ENCODE results near the gene SCN1B. TPM values are rescaled to one million over a fixed set of nuclear protein-coding genes. Genes with fewer than 3 reads are reported as not detected.
"Not testable (repeated sequence)": the region's sequence is repeated elsewhere in the genome, so short reads cannot be mapped to it uniquely, and the experiment has no call there.

The SCN1B gene
- total and polyA plus RNA-seq, 4 donors: 5.8 to 24.0 (median 16.7) TPM

DNA sequence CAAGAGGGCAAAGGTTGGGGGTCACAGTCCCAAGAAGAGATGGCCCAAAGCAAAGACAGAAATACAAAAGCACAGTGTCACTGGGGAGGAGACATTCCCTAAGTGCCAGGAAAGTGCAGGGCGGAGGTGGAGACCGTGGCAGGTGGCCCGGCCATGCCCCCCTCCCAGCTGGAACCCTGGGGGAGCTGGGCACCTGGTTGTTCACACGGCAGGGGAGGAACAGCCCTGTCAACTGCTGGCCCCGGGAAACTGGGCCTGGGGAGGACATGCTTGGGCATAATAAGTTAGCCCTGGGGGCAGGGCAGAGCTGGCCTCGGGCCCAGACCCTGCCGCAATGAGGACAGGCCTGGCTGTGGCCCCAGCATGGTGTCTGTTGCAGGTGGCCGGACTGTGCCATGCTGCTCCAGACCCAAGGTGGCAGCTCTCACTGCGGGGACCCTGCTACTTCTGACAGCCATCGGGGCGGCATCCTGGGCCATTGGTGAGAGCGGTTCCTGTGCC lies 18.7 kb downstream of the SCN1B start:
- Histone ChIP-seq H3K27me3 (ENCODE audit: control insufficient read depth, insufficient read depth, low read length) (no peaks in the 10 kb centered on the region), H3K4me1 (ENCODE audit: control insufficient read depth, insufficient read depth, low read length) (peaks cover 9% of the 10 kb centered on the region), H3K36me3 (ENCODE audit: control insufficient read depth, insufficient read depth, low read length) (no peaks in the 10 kb centered on the region), H3K4me3 (ENCODE audit: low read depth, low read length) (no peak overlapping the region), H3K27ac (ENCODE audit: low read depth, low read length) (no peak overlapping the region), H3K9me3 (ENCODE audit: control insufficient read depth, insufficient read depth, low read length) (no peaks in the 10 kb centered on the region)
- peak in 1 of 6 donors; percentile 37 for DNase-seq (ENCODE audit: low read depth in 4 of 6, low spot score in 6 of 6)
- 40% methylated on average over 12 of the region's 12 CpGs for WGBS (ENCODE audit: insufficient coverage)

DNA sequence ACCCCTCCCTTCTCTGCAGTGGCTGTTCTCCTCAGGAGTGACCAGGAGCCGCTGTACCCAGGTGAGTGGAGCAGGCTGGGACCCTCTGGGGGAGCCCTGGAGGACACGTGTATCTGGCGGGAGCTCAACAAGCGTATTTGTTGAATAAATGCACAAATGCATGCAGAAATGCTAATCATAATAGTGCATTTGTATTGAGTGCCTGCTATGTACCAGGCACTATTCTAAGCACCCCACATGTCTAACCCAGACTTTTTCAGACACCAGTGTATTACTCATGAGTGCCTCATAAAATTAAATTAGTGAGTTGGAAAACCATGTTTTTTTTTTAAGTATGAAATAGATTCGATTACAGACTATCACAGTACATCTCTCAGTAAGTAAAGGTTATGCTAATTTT lies 19.2 kb downstream of the SCN1B start:
- no peaks in the 10 kb centered on the region for H3K36me3 ChIP-seq (ENCODE audit: control insufficient read depth, insufficient read depth, low read length)
- H3K4me1 ChIP-seq (ENCODE audit: control insufficient read depth, insufficient read depth, low read length): peaks cover 9% of the 10 kb centered on the region
- 55% methylated on average over 4 of the region's 5 CpGs for WGBS (ENCODE audit: insufficient coverage)
- no peaks in the 10 kb centered on the region for H3K9me3 ChIP-seq (ENCODE audit: control insufficient read depth, insufficient read depth, low read length)
- no peak overlapping the region for H3K27ac ChIP-seq (ENCODE audit: low read depth, low read length)
- no peak for DNase-seq (ENCODE audit: low read depth in 4 of 6, low spot score in 6 of 6)
- no peaks in the 10 kb centered on the region for H3K27me3 ChIP-seq (ENCODE audit: control insufficient read depth, insufficient read depth, low read length)
- no peak overlapping the region for H3K4me3 ChIP-seq (ENCODE audit: low read depth, low read length)

DNA sequence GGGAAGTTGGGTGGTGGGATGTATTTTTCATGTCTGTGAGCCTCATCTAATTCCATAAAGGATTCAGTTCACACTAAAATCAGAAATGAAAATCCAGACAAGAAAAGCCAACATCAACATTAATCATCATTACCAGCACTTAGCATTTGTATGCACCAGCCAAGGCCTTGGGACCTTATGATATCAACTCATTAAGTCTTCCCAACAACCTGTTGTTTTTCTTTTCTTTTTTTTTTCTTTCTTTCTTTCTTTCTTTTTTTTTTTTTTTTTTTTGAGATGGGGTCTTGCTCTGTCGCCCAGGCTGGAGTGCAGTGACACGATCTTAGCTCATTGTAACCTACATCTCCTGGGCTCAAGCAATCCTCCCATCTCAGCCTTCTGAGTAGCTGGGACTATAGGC lies 20.4 kb downstream of the SCN1B start:
- not testable (repeated sequence) for DNase-seq (ENCODE audit: low read depth in 4 of 6, low spot score in 6 of 6); H3K27me3 ChIP-seq (ENCODE audit: control insufficient read depth, insufficient read depth, low read length); H3K27ac ChIP-seq (ENCODE audit: low read depth, low read length); H3K4me1 ChIP-seq (ENCODE audit: control insufficient read depth, insufficient read depth, low read length); H3K4me3 ChIP-seq (ENCODE audit: low read depth, low read length); H3K36me3 ChIP-seq (ENCODE audit: control insufficient read depth, insufficient read depth, low read length); H3K9me3 ChIP-seq (ENCODE audit: control insufficient read depth, insufficient read depth, low read length)
- WGBS (ENCODE audit: insufficient coverage): no CpG with 5 or more reads among the region's 2 CpGs

DNA sequence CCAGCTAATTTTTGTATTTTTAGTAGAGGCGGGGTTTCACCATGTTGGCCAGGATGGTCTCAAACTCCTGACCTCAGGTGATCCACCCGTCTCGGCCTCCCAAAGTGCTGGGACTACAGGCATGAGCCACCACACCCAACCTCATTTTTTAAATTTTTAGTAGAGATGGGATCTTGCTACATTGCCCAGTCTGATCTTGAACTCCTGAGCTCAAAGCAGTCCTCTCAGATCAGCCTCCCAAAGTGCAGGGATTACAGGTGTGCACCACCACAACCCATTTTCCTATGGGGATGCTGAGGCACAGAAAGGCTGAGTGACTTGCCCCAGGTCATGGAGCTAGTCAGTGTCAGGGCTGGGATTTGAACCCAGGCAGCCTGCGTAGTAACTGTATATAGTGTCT lies 21.0 kb downstream of the SCN1B start:
- H3K4me1 ChIP-seq (ENCODE audit: control insufficient read depth, insufficient read depth, low read length); H3K9me3 ChIP-seq (ENCODE audit: control insufficient read depth, insufficient read depth, low read length); H3K27ac ChIP-seq (ENCODE audit: low read depth, low read length); H3K36me3 ChIP-seq (ENCODE audit: control insufficient read depth, insufficient read depth, low read length); DNase-seq (ENCODE audit: low read depth in 4 of 6, low spot score in 6 of 6); H3K27me3 ChIP-seq (ENCODE audit: control insufficient read depth, insufficient read depth, low read length); H3K4me3 ChIP-seq (ENCODE audit: low read depth, low read length): not testable (repeated sequence)
- WGBS (ENCODE audit: insufficient coverage): no CpG with 5 or more reads among the region's 4 CpGs

DNA sequence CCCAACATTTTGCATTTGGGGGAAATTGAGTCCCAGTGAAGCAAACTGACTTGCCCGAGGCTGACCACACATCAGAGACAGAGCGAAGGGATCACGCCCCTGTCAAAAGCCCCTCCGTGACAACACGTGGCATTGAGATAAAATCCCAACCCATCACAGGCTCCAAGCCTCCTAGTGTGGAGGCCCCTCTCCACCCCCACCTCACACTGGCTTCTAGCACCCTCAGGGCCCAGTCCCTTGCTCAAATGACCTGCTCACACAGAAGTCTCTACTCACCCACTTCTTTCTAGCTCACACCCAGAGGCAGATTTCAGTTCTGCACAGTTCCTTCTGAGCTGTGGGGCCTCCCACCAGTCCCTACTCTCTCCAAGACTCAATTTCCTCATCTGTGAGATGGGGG lies 21.5 kb downstream of the SCN1B start:
- Histone ChIP-seq H3K27ac (ENCODE audit: low read depth, low read length) (no peak overlapping the region), H3K27me3 (ENCODE audit: control insufficient read depth, insufficient read depth, low read length) (peaks cover 2% of the 10 kb centered on the region), H3K36me3 (ENCODE audit: control insufficient read depth, insufficient read depth, low read length) (no peaks in the 10 kb centered on the region), H3K9me3 (ENCODE audit: control insufficient read depth, insufficient read depth, low read length) (no peaks in the 10 kb centered on the region), H3K4me1 (ENCODE audit: control insufficient read depth, insufficient read depth, low read length) (peaks cover 9% of the 10 kb centered on the region), H3K4me3 (ENCODE audit: low read depth, low read length) (no peak overlapping the region)
- no peak for DNase-seq (ENCODE audit: low read depth in 4 of 6, low spot score in 6 of 6)
- 87% methylated on average over 5 of the region's 5 CpGs for WGBS (ENCODE audit: insufficient coverage)

DNA sequence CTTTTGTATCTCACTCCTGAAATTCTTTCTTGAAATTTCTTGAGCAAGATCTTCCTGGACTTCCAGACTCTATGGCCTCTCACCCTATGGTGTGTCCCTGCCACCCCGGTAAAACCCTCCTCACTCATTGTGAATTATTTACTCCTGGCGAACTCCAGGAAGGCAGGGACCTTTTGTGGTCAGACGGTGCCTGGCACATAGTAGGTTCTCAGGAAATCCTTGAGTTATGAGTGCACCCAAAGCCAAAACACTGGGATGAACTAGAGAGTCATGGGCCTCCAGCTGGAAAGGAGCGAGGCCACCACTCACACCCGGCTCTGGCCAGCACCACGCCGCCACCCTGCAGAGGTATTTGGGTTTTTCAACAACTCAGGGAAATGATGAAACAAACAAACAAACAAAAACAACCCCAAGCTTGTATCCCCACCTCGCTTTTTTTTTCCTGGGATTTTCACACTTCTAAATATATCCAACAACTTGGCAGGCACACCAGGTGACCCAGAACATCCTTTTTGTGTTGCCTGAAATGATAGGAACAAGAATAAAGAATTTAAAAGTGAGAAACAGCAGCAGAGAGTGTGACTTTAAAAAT lies 22.4 kb downstream of the SCN1B start:
- no peak overlapping the region for H3K27ac ChIP-seq (ENCODE audit: low read depth, low read length)
- H3K27me3 ChIP-seq (ENCODE audit: control insufficient read depth, insufficient read depth, low read length): peaks cover 2% of the 10 kb centered on the region
- WGBS (ENCODE audit: insufficient coverage): 84% methylated on average over 6 of the region's 8 CpGs
- H3K9me3 ChIP-seq (ENCODE audit: control insufficient read depth, insufficient read depth, low read length): no peaks in the 10 kb centered on the region
- no peaks in the 10 kb centered on the region for H3K36me3 ChIP-seq (ENCODE audit: control insufficient read depth, insufficient read depth, low read length)
- H3K4me1 ChIP-seq (ENCODE audit: control insufficient read depth, insufficient read depth, low read length): peaks cover 9% of the 10 kb centered on the region
- no peak overlapping the region for H3K4me3 ChIP-seq (ENCODE audit: low read depth, low read length)
- DNase-seq (ENCODE audit: low read depth in 4 of 6, low spot score in 6 of 6): no peak

DNA sequence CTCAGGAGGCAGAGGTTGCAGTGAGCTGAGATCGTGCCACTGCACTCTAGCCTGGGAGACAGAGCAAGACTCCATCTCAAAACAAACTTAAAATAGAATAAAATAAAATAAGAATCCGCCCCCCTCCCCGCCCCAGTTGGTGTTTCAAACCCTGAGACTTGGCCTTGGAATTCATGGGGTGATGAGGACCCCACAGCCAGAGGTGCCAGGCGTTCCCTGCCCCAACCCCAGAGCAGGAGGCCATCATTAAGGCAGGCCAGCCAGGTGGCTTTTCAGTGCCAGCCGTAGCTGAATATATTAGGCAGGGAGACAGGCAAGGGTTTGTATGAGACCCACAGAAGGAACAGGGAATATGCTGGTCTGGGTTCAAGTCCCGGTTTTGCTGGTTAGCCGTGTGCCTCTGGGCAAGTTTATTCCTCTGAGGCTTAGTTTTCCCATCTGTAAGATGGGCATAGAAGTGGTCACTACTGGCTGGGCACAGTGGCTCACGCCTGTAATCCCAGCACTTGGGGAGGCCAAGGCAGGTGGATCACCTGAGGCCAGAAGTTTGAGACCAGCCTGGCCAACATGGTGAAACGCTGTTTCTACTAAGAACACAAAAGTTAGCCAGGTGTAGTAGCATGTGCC lies 23.5 kb downstream of the SCN1B start:
- Histone ChIP-seq H3K9me3 (ENCODE audit: control insufficient read depth, insufficient read depth, low read length) (no peaks in the 10 kb centered on the region), H3K4me1 (ENCODE audit: control insufficient read depth, insufficient read depth, low read length) (peaks cover 7% of the 10 kb centered on the region), H3K27ac (ENCODE audit: low read depth, low read length) (no peak overlapping the region), H3K36me3 (ENCODE audit: control insufficient read depth, insufficient read depth, low read length) (no peaks in the 10 kb centered on the region), H3K4me3 (ENCODE audit: low read depth, low read length) (no peak overlapping the region), H3K27me3 (ENCODE audit: control insufficient read depth, insufficient read depth, low read length) (peaks cover 2% of the 10 kb centered on the region)
- DNase-seq (ENCODE audit: low read depth in 4 of 6, low spot score in 6 of 6): no peak
- WGBS (ENCODE audit: insufficient coverage): 87% methylated on average over 8 of the region's 9 CpGs

DNA sequence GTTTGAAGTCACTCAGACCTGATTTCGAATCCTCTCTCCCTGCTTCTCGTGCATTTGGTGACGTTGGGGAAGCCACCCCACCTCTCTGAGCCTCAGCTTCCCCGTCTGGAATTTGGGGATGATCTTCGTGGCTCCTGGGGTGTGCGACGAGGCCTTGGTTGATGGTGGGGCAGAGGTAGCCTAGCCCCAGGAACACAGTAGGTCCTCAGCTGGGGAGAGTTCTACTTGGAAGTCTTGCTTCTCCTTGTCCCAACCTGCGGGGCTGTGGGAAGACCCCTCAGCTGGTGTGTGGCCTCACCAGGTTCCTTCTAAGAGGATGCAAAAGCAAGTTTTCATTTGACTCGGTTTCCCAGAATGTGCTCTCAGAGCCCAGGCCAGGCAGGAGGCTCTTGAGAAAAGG lies 24.4 kb downstream of the SCN1B start:
- H3K36me3 ChIP-seq (ENCODE audit: control insufficient read depth, insufficient read depth, low read length): no peaks in the 10 kb centered on the region
- no peak overlapping the region for H3K4me3 ChIP-seq (ENCODE audit: low read depth, low read length)
- no peaks in the 10 kb centered on the region for H3K9me3 ChIP-seq (ENCODE audit: control insufficient read depth, insufficient read depth, low read length)
- H3K4me1 ChIP-seq (ENCODE audit: control insufficient read depth, insufficient read depth, low read length): no peaks in the 10 kb centered on the region
- 95% methylated on average over 5 of the region's 9 CpGs for WGBS (ENCODE audit: insufficient coverage)
- no peak overlapping the region for H3K27ac ChIP-seq (ENCODE audit: low read depth, low read length)
- DNase-seq (ENCODE audit: low read depth in 4 of 6, low spot score in 6 of 6): no peak
- H3K27me3 ChIP-seq (ENCODE audit: control insufficient read depth, insufficient read depth, low read length): peaks cover 2% of the 10 kb centered on the region

DNA sequence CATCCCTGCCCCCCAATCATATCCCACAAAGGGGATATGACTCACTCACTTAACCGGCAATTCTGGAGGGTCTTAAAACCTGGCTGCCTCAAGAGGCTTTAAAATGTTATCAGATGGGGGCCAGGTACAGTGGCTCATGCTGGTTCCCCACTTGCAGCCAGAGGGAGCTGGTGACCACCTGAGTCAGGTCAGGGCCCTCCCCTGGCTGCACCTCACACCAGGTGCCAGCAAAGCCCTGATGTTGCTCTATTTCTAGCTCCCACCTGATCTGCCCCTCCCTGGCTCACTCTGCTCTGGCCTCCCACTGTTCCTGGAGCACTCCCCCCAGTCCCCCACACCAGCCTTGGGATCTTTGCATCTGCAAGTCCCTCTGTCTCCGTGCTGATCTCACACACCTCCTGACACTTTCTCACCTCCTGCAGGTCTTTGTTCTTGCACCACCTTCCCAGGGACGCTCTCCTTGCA lies 25.5 kb downstream of the SCN1B start:
- no peak overlapping the region for H3K27ac ChIP-seq (ENCODE audit: low read depth, low read length)
- DNase-seq (ENCODE audit: low read depth in 4 of 6, low spot score in 6 of 6): no peak
- H3K4me1 ChIP-seq (ENCODE audit: control insufficient read depth, insufficient read depth, low read length): no peaks in the 10 kb centered on the region
- H3K27me3 ChIP-seq (ENCODE audit: control insufficient read depth, insufficient read depth, low read length): peaks cover 2% of the 10 kb centered on the region
- 6% methylated on average over 3 of the region's 3 CpGs for WGBS (ENCODE audit: insufficient coverage)
- peaks cover 2% of the 10 kb centered on the region for H3K36me3 ChIP-seq (ENCODE audit: control insufficient read depth, insufficient read depth, low read length)
- H3K9me3 ChIP-seq (ENCODE audit: control insufficient read depth, insufficient read depth, low read length): no peaks in the 10 kb centered on the region
- H3K4me3 ChIP-seq (ENCODE audit: low read depth, low read length): no peak overlapping the region

DNA sequence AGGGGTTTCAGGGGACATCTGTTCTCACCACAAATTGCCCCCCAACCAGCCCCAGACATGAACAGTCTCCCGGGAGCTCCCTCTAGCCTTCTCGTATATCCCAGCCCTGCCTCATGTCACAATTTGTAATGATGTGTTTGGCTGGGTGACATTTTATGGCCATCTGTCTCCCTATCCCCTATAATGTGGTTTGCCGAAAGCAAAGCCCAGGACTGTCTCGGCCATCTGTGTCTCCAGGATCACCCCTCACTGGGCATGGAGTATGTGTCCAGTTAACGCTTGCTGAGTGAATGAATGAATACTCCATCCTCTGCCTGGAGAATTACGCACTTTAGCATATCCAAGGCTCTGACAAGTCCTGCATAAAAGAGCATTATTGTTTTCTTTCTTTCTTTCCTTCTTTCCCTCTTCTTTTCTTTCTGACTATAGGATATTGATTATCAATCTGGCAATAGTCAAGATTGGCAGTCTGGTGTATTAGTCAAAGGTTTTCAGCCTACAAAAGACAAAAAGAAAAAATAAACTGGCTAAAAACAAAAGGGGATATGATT lies 26.3 kb downstream of the SCN1B start:
- no peak for DNase-seq (ENCODE audit: low read depth in 4 of 6, low spot score in 6 of 6)
- Histone ChIP-seq H3K27me3 (ENCODE audit: control insufficient read depth, insufficient read depth, low read length) (peaks cover 2% of the 10 kb centered on the region), H3K4me3 (ENCODE audit: low read depth, low read length) (no peak overlapping the region), H3K4me1 (ENCODE audit: control insufficient read depth, insufficient read depth, low read length) (no peaks in the 10 kb centered on the region), H3K27ac (ENCODE audit: low read depth, low read length) (no peak overlapping the region), H3K9me3 (ENCODE audit: control insufficient read depth, insufficient read depth, low read length) (no peaks in the 10 kb centered on the region), H3K36me3 (ENCODE audit: control insufficient read depth, insufficient read depth, low read length) (peaks cover 2% of the 10 kb centered on the region)
- 29% methylated on average over 1 of the region's 6 CpGs for WGBS (ENCODE audit: insufficient coverage)

Data from spinal cord (tissue), 10 donors.